HG03342 (cell line): ENCODE data around the gene WNT5A.

ENCODE experiments used
- ATAC-seq: cut with Tn5 transposase; IDR thresholded peaks from one replicate; pipeline ENCODE4 v1.9.1; 2021; ENCODE audit warnings: mild to moderate bottlenecking, moderate library complexity; ENCODE audit not compliant: unreplicated experiment

Gene WNT5A

DNA sequence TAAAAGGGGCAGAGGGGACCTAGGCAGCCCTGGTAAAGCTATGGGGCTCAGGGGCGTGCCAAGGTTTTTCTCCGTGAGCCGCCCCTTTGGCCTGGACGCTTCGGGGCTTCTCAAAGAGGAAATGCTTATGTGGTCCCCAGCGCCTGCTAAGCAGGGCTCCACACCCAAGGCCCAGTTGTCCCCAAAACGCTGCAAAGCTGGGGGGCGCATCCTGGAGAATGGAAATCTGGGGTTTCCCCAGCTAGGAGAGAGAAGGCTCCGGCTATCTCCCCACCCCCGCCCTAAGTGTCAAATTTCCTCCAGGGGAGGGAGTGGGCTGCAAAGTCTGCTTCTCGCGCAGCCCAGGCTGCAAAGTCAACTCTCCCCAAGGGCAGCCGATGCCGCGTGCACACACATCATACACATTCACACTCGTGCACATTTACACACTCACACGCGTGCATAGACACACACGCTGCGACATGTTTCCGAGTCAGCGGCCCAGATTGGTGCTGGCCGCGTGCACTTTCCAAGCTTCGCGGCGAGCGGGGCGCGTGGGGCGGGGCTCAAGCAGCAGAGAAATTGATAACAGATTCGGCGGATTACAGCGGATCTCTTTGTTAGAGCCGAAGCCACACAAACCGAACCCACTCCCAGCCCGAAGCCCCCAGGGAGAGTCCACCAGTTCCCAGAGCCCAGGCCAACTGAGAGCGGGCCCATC lies 4.5 kb downstream of the WNT5A start:
- ATAC-seq: no peak

DNA sequence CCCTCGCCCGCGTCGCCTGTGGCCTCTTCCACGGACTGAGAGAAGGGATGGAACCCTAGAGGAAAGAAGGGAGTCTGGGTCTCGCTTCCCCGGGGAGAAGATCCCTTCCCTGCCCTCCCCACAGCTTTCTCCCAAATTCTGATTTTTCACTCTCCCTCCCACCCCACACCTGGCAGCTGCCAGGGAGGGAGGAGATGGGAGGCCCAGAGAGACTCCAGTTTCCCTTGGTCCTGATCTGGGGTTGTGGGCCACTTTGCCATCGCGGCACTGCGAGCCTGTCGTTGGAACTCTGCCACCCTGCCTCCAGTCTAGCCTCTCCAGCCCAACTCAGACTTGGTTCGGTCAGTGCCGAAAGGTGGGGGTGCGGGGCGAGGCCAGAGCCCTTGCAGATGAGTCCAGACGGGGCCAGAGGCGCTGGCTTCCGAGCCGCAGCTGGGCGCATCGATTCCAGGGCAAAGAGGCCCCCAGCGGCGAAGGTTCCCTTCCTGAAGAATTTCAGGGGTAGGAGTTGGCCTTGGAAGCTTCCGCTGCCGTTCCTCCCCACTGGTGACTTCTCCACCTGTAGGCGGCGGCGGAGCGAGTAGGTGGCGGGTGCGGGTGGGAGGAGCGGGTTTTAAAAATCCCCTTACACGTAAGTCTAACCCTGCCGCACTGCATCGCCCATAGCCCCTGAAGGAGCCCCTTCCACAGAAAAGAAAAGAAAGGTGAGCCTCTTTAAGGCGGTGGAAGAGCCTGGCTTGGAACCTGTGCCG lies 5.2 kb downstream of the WNT5A start:
- no peak for ATAC-seq

- no peak for ATAC-seq
Observed at GRCh38 chr3:55480911-55481743, 6.0 kb downstream of the WNT5A start.

- no peak for ATAC-seq
Observed at GRCh38 chr3:55477306-55478303, 9.5 kb downstream of the WNT5A start.

DNA sequence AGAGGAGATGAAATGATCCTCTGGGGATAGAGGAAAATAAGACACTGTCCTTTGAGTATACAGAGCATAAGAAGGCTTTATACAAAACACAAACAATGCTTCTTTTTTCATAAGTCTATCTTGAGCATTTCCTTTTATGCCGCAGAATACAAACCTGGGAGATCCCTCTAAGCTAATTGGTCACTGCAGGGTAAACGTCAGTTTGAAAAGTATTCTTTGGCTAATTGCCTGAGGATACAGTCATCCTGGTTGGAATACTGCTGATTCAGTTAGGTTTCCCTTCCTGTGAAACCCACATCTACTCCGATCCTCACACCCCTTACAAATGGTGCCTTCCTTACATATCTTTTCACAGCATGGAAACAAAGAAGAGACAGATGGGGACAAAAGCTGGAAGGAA lies 10.6 kb downstream of the WNT5A start:
- ATAC-seq: no peak

GRCh38 chr3:55474213-55474632 lies 12.9 kb downstream of the WNT5A start:
- no peak for ATAC-seq

- ATAC-seq: no peak
Observed at GRCh38 chr3:55473788-55474187, 13.3 kb downstream of the WNT5A start.

- ATAC-seq: no peak
Observed at GRCh38 chr3:55471522-55472280, 15.4 kb downstream of the WNT5A start.

- no peak for ATAC-seq
Observed at GRCh38 chr3:55471084-55471483, 16.0 kb downstream of the WNT5A start.

DNA sequence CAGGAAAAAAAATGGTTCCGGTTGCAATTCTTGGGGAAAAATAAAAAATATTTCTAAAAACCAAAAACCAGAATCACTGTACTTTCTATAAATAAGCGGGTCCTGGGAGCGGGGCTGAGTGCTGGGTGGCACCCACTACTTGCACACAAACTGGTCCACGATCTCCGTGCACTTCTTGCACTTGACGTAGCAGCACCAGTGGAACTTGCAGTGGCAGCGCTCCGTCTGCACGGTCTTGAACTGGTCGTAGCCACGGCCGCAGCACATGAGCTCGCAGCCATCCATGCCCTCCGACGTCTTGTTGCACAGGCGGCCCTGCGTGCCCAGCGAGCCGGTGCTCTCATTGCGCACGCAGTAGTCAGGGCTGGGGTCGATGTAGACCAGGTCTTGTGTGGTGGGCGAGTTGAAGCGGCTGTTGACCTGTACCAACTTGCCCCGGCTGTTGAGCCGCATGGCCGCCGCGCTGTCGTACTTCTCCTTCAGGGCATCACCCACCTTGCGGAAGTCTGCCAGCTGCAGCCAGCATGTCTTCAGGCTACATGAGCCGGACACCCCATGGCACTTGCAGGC lies 17.1 kb downstream of the WNT5A start:
- no peak for ATAC-seq

DNA sequence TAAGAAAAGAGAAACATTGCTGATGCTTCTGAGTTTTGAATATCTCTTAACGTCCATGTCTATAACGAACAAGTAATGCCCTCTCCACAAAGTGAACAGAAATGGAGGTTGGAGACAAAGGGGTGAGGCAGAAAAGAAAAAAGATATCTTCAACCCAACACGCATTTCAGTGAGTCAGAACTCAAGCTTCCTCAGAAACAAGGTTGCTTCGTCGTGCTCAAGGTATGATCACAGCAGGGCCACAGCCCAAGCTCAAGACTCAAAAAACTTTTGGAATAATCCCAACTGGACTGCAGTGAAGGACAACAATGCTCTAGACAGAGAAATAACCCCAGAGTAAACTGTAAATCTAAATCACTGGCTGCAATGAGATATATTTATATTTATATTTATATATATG lies 18.9 kb downstream of the WNT5A start:
- no peak for ATAC-seq

DNA sequence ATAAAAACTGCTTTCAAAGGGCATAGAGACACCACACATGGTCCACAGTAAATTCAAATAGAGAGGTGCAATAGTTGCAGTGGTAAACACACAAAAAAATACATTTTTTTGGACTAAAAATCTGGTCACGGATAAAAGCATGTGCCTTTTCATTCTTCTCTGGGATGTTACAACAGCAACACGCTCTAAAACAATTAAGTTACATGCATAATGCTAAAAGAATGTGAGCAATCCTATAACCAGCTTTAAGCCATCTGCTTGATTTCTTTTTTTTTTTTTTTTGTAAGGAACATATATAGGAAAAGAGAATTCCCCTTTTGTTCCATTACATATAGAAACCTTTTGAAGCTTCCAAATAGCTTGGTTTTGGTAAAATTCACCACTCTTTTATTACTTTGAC lies 20.0 kb downstream of the WNT5A start:
- ATAC-seq: no peak

DNA sequence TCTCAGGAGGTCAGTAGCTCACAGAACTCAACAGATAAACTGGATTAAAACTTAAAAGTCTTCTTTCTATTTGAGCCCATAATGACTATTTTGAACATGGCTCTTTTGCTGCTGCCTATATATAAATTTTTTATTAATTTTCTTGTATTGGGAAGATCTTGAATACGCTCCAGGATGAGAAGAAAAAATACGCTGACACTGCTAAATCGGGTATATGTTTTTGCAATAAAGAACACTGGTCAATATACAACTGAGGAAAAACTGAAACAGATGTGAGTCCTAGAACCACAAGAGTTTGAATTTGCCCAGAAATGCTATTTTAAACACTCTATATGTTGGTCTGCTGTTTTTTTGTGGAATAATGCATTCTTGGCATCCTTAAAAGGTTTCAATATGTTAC lies 20.6 kb downstream of the WNT5A start:
- ATAC-seq: no peak

DNA sequence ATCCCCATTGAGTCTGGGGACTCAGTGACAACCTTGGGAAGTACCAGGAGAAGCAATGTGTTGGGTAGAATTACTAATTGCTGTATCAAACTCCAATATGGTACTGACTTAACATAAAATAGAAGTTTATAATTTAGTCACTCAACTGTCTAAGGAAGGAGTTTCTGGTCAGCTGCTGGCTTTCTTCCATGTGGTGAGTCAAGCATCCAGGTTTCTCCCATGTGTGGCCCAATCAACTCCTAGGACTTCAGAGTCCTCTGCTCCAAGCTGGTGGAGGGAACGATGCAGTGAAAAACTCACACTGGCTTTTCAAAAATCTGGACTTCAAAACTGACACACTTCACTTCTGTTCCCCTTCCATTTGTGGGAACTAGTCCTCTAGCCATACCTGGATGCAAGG lies 25.2 kb downstream of the WNT5A start:
- ATAC-seq: no peak

- ATAC-seq: no peak
Observed at GRCh38 chr3:55459838-55460237, 27.3 kb downstream of the WNT5A start.

DNA sequence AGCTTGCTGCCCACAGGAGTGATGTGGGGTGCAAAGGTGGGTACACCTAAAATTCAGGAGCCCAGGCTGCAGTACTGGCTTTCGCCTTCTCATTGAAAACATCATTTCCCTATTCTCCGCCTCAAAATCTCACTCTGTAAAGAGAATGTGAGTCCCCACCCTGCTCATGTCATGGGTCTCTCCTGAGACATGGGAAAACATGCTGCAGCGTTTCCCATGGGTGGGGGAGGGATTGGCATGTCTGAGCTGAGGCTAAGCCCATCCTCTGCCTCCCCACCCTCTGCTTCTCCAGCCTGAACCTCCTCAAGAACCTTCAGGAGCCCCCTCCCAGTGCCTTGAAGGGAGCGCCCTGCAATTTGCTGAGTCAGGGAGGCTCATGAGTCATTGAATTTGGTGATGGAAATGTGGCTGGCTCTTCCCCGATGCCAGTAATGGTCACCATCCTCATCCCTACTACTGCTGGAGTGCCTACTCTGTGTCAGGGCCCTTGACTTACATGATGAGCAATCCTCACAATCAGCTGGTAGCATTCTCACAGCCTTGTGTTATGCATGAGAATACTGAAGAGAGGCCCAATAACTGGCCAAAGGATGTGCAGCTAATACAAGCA lies 28.8 kb downstream of the WNT5A start:
- no peak for ATAC-seq

GRCh38 chr3:55455915-55456314 lies 31.2 kb downstream of the WNT5A start:
- ATAC-seq: no peak

- ATAC-seq: no peak
Observed at GRCh38 chr3:55454611-55455010, 32.5 kb downstream of the WNT5A start.

DNA sequence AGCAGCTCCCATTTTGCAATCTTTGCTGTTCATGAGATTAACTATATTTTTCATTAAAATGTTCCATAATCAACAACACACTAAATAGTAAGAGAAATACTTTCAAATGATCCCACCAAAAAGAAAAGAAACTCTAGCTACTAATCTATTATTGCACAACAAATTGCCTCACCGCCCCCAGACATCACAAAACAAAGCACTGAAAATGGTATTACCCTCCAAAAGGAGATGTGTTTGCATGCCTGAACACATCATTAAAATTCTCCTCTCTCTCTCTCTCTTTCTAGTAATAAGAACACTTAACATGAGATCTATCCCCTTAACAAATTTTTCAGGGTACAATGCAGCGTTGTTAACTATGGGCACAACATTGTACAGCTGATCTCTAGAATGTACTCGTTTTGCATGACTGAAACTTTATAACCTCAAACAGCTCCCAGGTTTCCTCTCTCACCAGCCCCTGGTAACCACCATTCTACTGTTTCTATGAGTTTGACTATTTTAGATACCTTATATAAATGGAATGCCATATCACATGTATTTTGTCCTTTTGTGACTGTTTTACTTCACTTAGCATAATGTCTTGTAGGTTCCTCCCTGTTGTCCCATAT lies 33.1 kb downstream of the WNT5A start:
- ATAC-seq: no peak
